Right renal pelvis (tissue), 4 donors: Measurements from ENCODE around the gene ARHGEF26. TPM values are rescaled to one million over a fixed set of nuclear protein-coding genes. Genes with fewer than 3 reads are reported as not detected.

ENCODE experiments used
- DNase-seq, 4 donors: peaks; one replicate each; pipeline ENCODE4 v3.0.0-alpha.2; 2013; ENCODE audit warnings: low read depth in 4 of 4, low spot score in 3 of 4, missing footprints in 1 of 4
- polyA plus RNA-seq, 4 donors: library from polyadenylated mRNA; unstranded; fragments of 120-200 nt; gene quantifications; one replicate each; pipeline ENCODE4 v1.2.1, GENCODE V29; 2013; ENCODE audit not compliant: insufficient read length in 4 of 4

Gene ARHGEF26
- polyA plus RNA-seq, 4 donors = 14.5 to 17.3 (median 15.7) TPM

GRCh38 chr3:154148541-154148940 is 27.4 kb downstream of the ARHGEF26 start:
- DNase-seq = no peak

GRCh38 chr3:154149286-154149685 is 28.1 kb downstream of the ARHGEF26 start:
- no peak for DNase-seq

GRCh38 chr3:154151969-154152368 is 30.8 kb downstream of the ARHGEF26 start:
- no peak for DNase-seq

GRCh38 chr3:154152741-154153140 is 31.6 kb downstream of the ARHGEF26 start:
- DNase-seq = no peak

GRCh38 chr3:154156530-154156929 is 35.3 kb downstream of the ARHGEF26 start:
- DNase-seq = no peak

GRCh38 chr3:154161806-154162205 is 40.6 kb downstream of the ARHGEF26 start:
- DNase-seq = no peak

GRCh38 chr3:154164387-154164786 is 43.2 kb downstream of the ARHGEF26 start:
- DNase-seq = no peak

- DNase-seq = no peak
Measured at GRCh38 chr3:154168998-154169795, 48.0 kb downstream of the ARHGEF26 start.

- no peak for DNase-seq
Measured at GRCh38 chr3:154169796-154170110, 48.6 kb downstream of the ARHGEF26 start.

- no peak for DNase-seq
Measured at GRCh38 chr3:154170300-154170699, 49.1 kb downstream of the ARHGEF26 start.

- no peak for DNase-seq
Measured at GRCh38 chr3:154175041-154175440, 53.9 kb downstream of the ARHGEF26 start.

GRCh38 chr3:154176036-154176435 is 54.8 kb downstream of the ARHGEF26 start:
- DNase-seq = no peak

- DNase-seq = no peak
Measured at GRCh38 chr3:154177406-154177805, 56.2 kb downstream of the ARHGEF26 start.

- DNase-seq = no peak
Measured at GRCh38 chr3:154178172-154178571, 57.0 kb downstream of the ARHGEF26 start.

GRCh38 chr3:154180836-154181691 is 59.9 kb downstream of the ARHGEF26 start:
- no peak for DNase-seq

GRCh38 chr3:154182322-154182922 is 61.2 kb downstream of the ARHGEF26 start:
- no peak for DNase-seq

- DNase-seq = no peak
Measured at GRCh38 chr3:154182975-154183374, 61.8 kb downstream of the ARHGEF26 start.

- DNase-seq = no peak
Measured at GRCh38 chr3:154184582-154184981, 63.4 kb downstream of the ARHGEF26 start.

GRCh38 chr3:154188437-154188836 is 67.2 kb downstream of the ARHGEF26 start:
- no peak for DNase-seq

- no peak for DNase-seq
Measured at GRCh38 chr3:154188846-154189245, 67.7 kb downstream of the ARHGEF26 start.

GRCh38 chr3:154191520-154191919 is 70.3 kb downstream of the ARHGEF26 start:
- DNase-seq = no peak
